SKM-1 treated with dmso at 0.1 percent for 144 hours (cell line): ENCODE measurements around the gene POU2F1.

Source experiments
- DNase-seq: peaks from one replicate; lab custom pipeline; 2025; ENCODE audit not compliant: unreplicated experiment; lab: John Stamatoyannopoulos, UW

Gene POU2F1

GRCh38 chr1:167438171-167439138, 217.8 kb downstream of the POU2F1 start:
- DNase-seq = no peak

- DNase-seq = peak; percentile 63
These were observed 218.8 kb downstream of the POU2F1 start for GRCh38 chr1:167439301-167439988.

- no peak for DNase-seq
These were observed 219.7 kb downstream of the POU2F1 start for GRCh38 chr1:167440345-167440744.

GRCh38 chr1:167440776-167441175, 220.1 kb downstream of the POU2F1 start:
- DNase-seq = no peak

GRCh38 chr1:167441222-167441621, 220.5 kb downstream of the POU2F1 start:
- no peak for DNase-seq

- peak; percentile 86 for DNase-seq
These were observed 221.6 kb downstream of the POU2F1 start for GRCh38 chr1:167442142-167442848.

GRCh38 chr1:167442854-167443565, 222.3 kb downstream of the POU2F1 start:
- DNase-seq = no peak

- DNase-seq = no peak
These were observed 223.1 kb downstream of the POU2F1 start for GRCh38 chr1:167443757-167444156.

- DNase-seq = no peak
These were observed 226.3 kb downstream of the POU2F1 start for GRCh38 chr1:167446966-167447365.

- DNase-seq = peak; percentile 91
These were observed 226.9 kb downstream of the POU2F1 start for GRCh38 chr1:167447521-167448136.

- DNase-seq = no peak
These were observed 230.2 kb downstream of the POU2F1 start for GRCh38 chr1:167450843-167451242.

GRCh38 chr1:167452483-167452882, 231.8 kb downstream of the POU2F1 start:
- DNase-seq = no peak

- DNase-seq = no peak
These were observed 232.4 kb downstream of the POU2F1 start for GRCh38 chr1:167453123-167453522.

GRCh38 chr1:167454304-167454893, 233.7 kb downstream of the POU2F1 start:
- DNase-seq = no peak

- DNase-seq = peak; percentile 34
These were observed 234.5 kb downstream of the POU2F1 start for GRCh38 chr1:167454894-167455785.

GRCh38 chr1:167455786-167456446, 235.2 kb downstream of the POU2F1 start:
- no peak for DNase-seq

GRCh38 chr1:167456524-167456923, 235.8 kb downstream of the POU2F1 start:
- DNase-seq = no peak

GRCh38 chr1:167456926-167457325, 236.2 kb downstream of the POU2F1 start:
- no peak for DNase-seq
